ENCODE measurements around the gene ODAD3. TPM values are rescaled to one million over a fixed set of nuclear protein-coding genes. Genes with fewer than 3 reads are reported as not detected.

Gene ODAD3
- total and polyA plus RNA-seq, 10 of the 15 experiments (the other 5 are each of a cell fraction or from before 2014, with no cell fraction given): 0.11 to 0.39 (median 0.28) TPM; not detected in 7

GRCh38 chr19:11384778-11385129 lies 50.2 kb downstream of the ODAD3 start (continued):
- TF ChIP-seq, protein P1, sequence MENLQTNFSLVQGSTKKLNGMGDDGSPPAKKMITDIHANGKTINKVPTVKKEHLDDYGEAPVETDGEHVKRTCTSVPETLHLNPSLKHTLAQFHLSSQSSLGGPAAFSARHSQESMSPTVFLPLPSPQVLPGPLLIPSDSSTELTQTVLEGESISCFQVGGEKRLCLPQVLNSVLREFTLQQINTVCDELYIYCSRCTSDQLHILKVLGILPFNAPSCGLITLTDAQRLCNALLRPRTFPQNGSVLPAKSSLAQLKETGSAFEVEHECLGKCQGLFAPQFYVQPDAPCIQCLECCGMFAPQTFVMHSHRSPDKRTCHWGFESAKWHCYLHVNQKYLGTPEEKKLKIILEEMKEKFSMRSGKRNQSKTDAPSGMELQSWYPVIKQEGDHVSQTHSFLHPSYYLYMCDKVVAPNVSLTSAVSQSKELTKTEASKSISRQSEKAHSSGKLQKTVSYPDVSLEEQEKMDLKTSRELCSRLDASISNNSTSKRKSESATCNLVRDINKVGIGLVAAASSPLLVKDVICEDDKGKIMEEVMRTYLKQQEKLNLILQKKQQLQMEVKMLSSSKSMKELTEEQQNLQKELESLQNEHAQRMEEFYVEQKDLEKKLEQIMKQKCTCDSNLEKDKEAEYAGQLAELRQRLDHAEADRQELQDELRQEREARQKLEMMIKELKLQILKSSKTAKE (IDR thresholded peaks at IDR 0.05; ENCODE audit: low read depth, poor library complexity, severe bottlenecking): no peak
- no peak for TF ChIP-seq IRF4 (IDR thresholded peaks at IDR 0.05; ENCODE audit: low read depth, low read length)

DNA sequence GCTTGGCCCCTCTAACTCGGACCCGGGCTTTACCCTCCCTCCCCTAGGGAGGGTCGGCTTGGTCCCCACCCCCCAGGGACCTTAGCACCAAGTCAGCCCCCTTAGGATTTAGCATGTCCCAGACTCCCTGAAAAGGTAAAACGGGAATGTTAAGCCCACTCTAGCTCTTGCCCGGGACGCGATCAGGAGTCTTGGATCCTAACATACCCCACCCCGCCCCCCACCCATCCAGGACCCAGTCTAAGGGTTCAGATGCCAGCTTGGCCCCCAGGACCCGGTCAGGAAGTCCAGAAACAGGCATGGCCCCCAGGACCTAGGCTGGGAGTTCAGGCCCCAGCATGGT lies 51.2 kb downstream of the ODAD3 start:
- CTCF ChIA-PET: interaction anchor here (0.7 to 4.6 kb wide), 16 partner anchors 7 to 145 kb away, joined by 3 to 76 read pairs (median 7); partner anchors contain the start of genes CCDC159, ECSIT, ELAVL3 and ODAD3
- H3K4me1 ChIP-seq (ENCODE audit: control insufficient read depth, insufficient read depth, low read length): peaks cover 11% of the 10 kb centered on the region
- TF ChIP-seq TCF3 (IDR thresholded peaks at IDR 0.05; ENCODE audit: borderline replicate concordance, insufficient read depth, low read depth, low read length) (no peak), SIN3A (IDR thresholded peaks at IDR 0.05; ENCODE audit: low read depth, low read length) (no peak), ETV6 (conservative IDR thresholded peaks at IDR 0.05 in 1 of 2, IDR thresholded peaks at IDR 0.05 in 1 of 2; ENCODE audit: borderline replicate concordance in 1 of 2, low read depth in 1 of 2) (no peak), BMI1 (IDR thresholded peaks at IDR 0.05; ENCODE audit: borderline replicate concordance) (no peak), PAX5 (IDR thresholded peaks at IDR 0.05; ENCODE audit: borderline replicate concordance, low read depth, low read length) (no peak), DPF2 (IDR thresholded peaks at IDR 0.05) (no peak), IKZF2 (IDR thresholded peaks at IDR 0.05) (no peak), SMAD1 (IDR thresholded peaks at IDR 0.05; ENCODE audit: low read depth, partially characterized antibody) (no peak), RAD21 (IDR thresholded peaks at IDR 0.05; ENCODE audit: insufficient read depth, low read depth, low read length) (no peak)
- TF ChIP-seq, protein P2, sequence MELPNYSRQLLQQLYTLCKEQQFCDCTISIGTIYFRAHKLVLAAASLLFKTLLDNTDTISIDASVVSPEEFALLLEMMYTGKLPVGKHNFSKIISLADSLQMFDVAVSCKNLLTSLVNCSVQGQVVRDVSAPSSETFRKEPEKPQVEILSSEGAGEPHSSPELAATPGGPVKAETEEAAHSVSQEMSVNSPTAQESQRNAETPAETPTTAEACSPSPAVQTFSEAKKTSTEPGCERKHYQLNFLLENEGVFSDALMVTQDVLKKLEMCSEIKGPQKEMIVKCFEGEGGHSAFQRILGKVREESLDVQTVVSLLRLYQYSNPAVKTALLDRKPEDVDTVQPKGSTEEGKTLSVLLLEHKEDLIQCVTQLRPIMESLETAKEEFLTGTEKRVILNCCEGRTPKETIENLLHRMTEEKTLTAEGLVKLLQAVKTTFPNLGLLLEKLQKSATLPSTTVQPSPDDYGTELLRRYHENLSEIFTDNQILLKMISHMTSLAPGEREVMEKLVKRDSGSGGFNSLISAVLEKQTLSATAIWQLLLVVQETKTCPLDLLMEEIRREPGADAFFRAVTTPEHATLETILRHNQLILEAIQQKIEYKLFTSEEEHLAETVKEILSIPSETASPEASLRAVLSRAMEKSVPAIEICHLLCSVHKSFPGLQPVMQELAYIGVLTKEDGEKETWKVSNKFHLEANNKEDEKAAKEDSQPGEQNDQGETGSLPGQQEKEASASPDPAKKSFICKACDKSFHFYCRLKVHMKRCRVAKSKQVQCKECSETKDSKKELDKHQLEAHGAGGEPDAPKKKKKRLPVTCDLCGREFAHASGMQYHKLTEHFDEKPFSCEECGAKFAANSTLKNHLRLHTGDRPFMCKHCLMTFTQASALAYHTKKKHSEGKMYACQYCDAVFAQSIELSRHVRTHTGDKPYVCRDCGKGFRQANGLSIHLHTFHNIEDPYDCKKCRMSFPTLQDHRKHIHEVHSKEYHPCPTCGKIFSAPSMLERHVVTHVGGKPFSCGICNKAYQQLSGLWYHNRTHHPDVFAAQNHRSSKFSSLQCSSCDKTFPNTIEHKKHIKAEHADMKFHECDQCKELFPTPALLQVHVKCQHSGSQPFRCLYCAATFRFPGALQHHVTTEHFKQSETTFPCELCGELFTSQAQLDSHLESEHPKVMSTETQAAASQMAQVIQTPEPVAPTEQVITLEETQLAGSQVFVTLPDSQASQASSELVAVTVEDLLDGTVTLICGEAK (IDR thresholded peaks at IDR 0.05; ENCODE audit: borderline replicate concordance): no peak
- TF ChIP-seq, protein P3, sequence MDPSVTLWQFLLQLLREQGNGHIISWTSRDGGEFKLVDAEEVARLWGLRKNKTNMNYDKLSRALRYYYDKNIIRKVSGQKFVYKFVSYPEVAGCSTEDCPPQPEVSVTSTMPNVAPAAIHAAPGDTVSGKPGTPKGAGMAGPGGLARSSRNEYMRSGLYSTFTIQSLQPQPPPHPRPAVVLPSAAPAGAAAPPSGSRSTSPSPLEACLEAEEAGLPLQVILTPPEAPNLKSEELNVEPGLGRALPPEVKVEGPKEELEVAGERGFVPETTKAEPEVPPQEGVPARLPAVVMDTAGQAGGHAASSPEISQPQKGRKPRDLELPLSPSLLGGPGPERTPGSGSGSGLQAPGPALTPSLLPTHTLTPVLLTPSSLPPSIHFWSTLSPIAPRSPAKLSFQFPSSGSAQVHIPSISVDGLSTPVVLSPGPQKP (IDR thresholded peaks at IDR 0.05; ENCODE audit: low read depth, low read length): no peak
- TF ChIP-seq, protein P4, sequence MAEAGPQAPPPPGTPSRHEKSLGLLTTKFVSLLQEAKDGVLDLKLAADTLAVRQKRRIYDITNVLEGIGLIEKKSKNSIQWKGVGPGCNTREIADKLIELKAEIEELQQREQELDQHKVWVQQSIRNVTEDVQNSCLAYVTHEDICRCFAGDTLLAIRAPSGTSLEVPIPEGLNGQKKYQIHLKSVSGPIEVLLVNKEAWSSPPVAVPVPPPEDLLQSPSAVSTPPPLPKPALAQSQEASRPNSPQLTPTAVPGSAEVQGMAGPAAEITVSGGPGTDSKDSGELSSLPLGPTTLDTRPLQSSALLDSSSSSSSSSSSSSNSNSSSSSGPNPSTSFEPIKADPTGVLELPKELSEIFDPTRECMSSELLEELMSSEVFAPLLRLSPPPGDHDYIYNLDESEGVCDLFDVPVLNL (IDR thresholded peaks at IDR 0.05; ENCODE audit: low read depth, low read length): no peak

More for the DNA sequence above, 51.2 kb downstream of the ODAD3 start:
- no peaks in the 10 kb centered on the region for H3K36me3 ChIP-seq (ENCODE audit: control insufficient read depth in 2 of 2, insufficient read depth in 2 of 2, low read length in 1 of 2)
- H2AFZ ChIP-seq (ENCODE audit: control insufficient read depth, low read depth, low read length): no peak overlapping the region
- RAD21 ChIA-PET (ENCODE audit: unreplicated experiment): interaction anchor here (1.0 to 1.7 kb wide), 4 partner anchors 9 to 99 kb away, joined by 3 to 9 read pairs (median 4); partner anchors contain the start of gene SWSAP1
- no peaks in the 10 kb centered on the region for H4K20me1 ChIP-seq (ENCODE audit: control insufficient read depth, insufficient read depth)
- peaks cover 0 to 5% of the 10 kb centered on the region in 2 experiments; a peak in 2 of 4 replicates for H3K27me3 ChIP-seq (replicated peaks in 1 of 2; ENCODE audit: control insufficient read depth in 2 of 2, insufficient read depth in 2 of 2, low read length in 1 of 2)
- H3K4me2 ChIP-seq (ENCODE audit: control insufficient read depth, insufficient read depth): no peak overlapping the region
- no peak overlapping the region for H3K4me3 ChIP-seq
- SMC1A ChIA-PET (ENCODE audit: uncharacterized antibody, unreplicated experiment): interaction anchor here (0.5 to 1.7 kb wide), 4 partner anchors 9 to 90 kb away, joined by 3 to 5 read pairs (median 4); partner anchors contain the start of genes ODAD3 and SWSAP1
- BruUV-seq (replicated peaks): no TSS peak
- H3K27ac ChIP-seq (ENCODE audit: control insufficient read depth, insufficient read depth): no peak overlapping the region
- POLR2A ChIA-PET: interaction anchor here (0.6 kb wide), 1 partner anchor 209 kb away, joined by 3 read pairs; no protein-coding TSS in a partner anchor
- ATAC-seq: no peak
- 12% methylated on average over 9 of the region's 9 CpGs for WGBS (ENCODE audit: insufficient coverage, insufficient replicate concordance, low lambda C conversion rate, missing lambda C conversion rate)
- no peak overlapping the region for H3K9ac ChIP-seq (ENCODE audit: control insufficient read depth, insufficient read depth, low read length)
- intact Hi-C loops (cut with micrococcal nuclease; ENCODE audit: unreplicated experiment) (loop anchor here (5.0 kb wide), 1 partner anchor 199 kb away; no protein-coding TSS in a partner anchor), in situ Hi-C loops (cut with MboI) (no loop called here)
- no peak for DNase-seq (ENCODE audit: low read depth, low spot score)
- no peak for FAIRE-seq
- no peaks in the 10 kb centered on the region for H3K9me3 ChIP-seq (replicated peaks; ENCODE audit: control insufficient read depth, insufficient read depth, low read length)
- H3K79me2 ChIP-seq (ENCODE audit: control insufficient read depth, insufficient read depth, low read length): no peaks in the 10 kb centered on the region

Measured in GM12878 (cell line).